K562 (cell line): ENCODE measurements around the gene ARID3C. TPM values are rescaled to one million over a fixed set of nuclear protein-coding genes. Genes with fewer than 3 reads are reported as not detected.

Source experiments
- BMI1 ChIP-seq: fragments of 150-350 bp; IDR thresholded peaks from 2 replicates; pipeline ENCODE4 v1.6.1; 2014; ENCODE audit warnings: low read length
- FUS ChIP-seq: fragments of 200-400 bp; formaldehyde crosslinking; optimal IDR thresholded peaks from 2 replicates; pipeline ENCODE3; 2017; ENCODE audit warnings: low read depth, low read length
- GTF2F1 ChIP-seq: IDR thresholded peaks from 2 replicates; pipeline ENCODE4 v1.6.1; 2011; ENCODE audit warnings: low read depth, low read length, improper control_type of control experiment
- MGA ChIP-seq: fragments of 450-650 bp; IDR thresholded peaks from 2 replicates; pipeline ENCODE4 v1.6.1; 2016; ENCODE audit warnings: mild to moderate bottlenecking, moderate library complexity
- NONO ChIP-seq, 2 experiments: fragments of 200-400 bp in 1 of 2; fragments of 450-650 bp in 1 of 2; formaldehyde crosslinking in 1 of 2; IDR thresholded peaks; 2 replicates each; pipeline ENCODE4 v1.6.1; 2017; ENCODE audit warnings: low read depth in 2 of 2, mild to moderate bottlenecking in 2 of 2, moderate library complexity in 2 of 2, low read length in 1 of 2
- POLR3A ChIP-seq: IDR thresholded peaks from 2 replicates; pipeline ENCODE4 v1.6.1; 2011; ENCODE audit warnings: borderline replicate concordance, mild to moderate bottlenecking, moderate library complexity; ENCODE audit not compliant: insufficient read length, insufficient read depth; ENCODE audit errors: extremely low read depth
- RBFOX2 ChIP-seq: fragments of 200-400 bp; formaldehyde crosslinking; IDR thresholded peaks from 2 replicates; pipeline ENCODE4 v1.6.1; 2017; ENCODE audit warnings: low read depth, mild to moderate bottlenecking, low read length, moderate library complexity
- SMAD1 ChIP-seq: fragments of 150-350 bp; IDR thresholded peaks from 2 replicates; pipeline ENCODE4 v1.6.1; 2014; ENCODE audit warnings: low read length, low read depth; ENCODE audit not compliant: partially characterized antibody
- SMAD4 ChIP-seq: fragments of 250-450 bp; sonication (Bioruptor Pico); conservative IDR thresholded peaks from 2 replicates; pipeline ENCODE4 v1.8.0; 2021; ENCODE audit warnings: inconsistent platforms, mild to moderate bottlenecking, moderate library complexity
- USF1 ChIP-seq: sonication (generic); formaldehyde crosslinking; IDR thresholded peaks from 2 replicates; pipeline ENCODE4 v1.9.0; 2022; ENCODE audit warnings: mild to moderate bottlenecking, missing genetic modification reagents
- ZHX1 ChIP-seq: fragments of 150-350 bp; conservative IDR thresholded peaks from 2 replicates; pipeline ENCODE4 v1.6.1; 2014; ENCODE audit warnings: low read length
- polyA plus RNA-seq, 8 experiments: library from polyadenylated mRNA; depleted of rRNA in 4 of 8; stranded (reverse) in 5 of 8; unstranded in 3 of 8; fragments of >200 nt; fragmentation: Nextera tagmentation in 2 of 8; fragmentation: Illumina TruSeq in 1 of 8; extraction: Ambion mirVana in 2 of 8; extraction: Trizol in 1 of 8; gene quantifications; 2 replicates each; pipeline versions ENCODE4 v1.2.1 to v1.2.3, GENCODE V29; 2011 to 2014; ENCODE audit warnings: inconsistent platforms in 1 of 8, missing spikeins in 1 of 8
- total RNA-seq, 7 experiments: library from RNA; depleted of rRNA in 6 of 7; stranded (reverse); fragments of >200 nt in 6 of 7; fragmentation: Illumina TruSeq in 2 of 7; extraction: Trizol in 2 of 7; gene quantifications; 2 replicates each; pipeline versions ENCODE4 v1.2.1 to v1.2.3, GENCODE V29; 2011 to 2021; ENCODE audit warnings: low replicate concordance in 1 of 7

The ARID3C gene
- total and polyA plus RNA-seq, 9 of the 15 experiments (the other 6 are each of a cell fraction or from before 2014, with no cell fraction given): not detected

- TF ChIP-seq GTF2F1 (no peak), NONO (IDR thresholded peaks at IDR 0.05; ENCODE audit: low read depth in 2 of 2, low read length in 1 of 2) (peak; percentile 31 to 95; a peak in 3 of 4 replicates), USF1 (CRISPR knock-in tag) (peak; percentile 42; the same call in 1 of the 2 replicates), ZHX1 (no peak), MGA (peak; percentile 90), BMI1 (no peak), FUS (no peak), SMAD1 (no peak), RBFOX2 (peak; percentile 82), POLR3A (no peak), SMAD4 (CRISPR knock-in tag) (no peak)
Observed at GRCh38 chr9:34637356-34638137, 8.7 kb upstream of the ARID3C start, which contains the start of gene SIGMAR1 (continued).
